ENCODE data around the gene SSR2. TPM values are rescaled to one million over a fixed set of nuclear protein-coding genes. Genes with fewer than 3 reads are reported as not detected.

SSR2 gene
- polyA plus RNA-seq, 1 donor (not counting 4 experiments of a cell fraction or from before 2014, with no cell fraction given), result 302 TPM

DNA sequence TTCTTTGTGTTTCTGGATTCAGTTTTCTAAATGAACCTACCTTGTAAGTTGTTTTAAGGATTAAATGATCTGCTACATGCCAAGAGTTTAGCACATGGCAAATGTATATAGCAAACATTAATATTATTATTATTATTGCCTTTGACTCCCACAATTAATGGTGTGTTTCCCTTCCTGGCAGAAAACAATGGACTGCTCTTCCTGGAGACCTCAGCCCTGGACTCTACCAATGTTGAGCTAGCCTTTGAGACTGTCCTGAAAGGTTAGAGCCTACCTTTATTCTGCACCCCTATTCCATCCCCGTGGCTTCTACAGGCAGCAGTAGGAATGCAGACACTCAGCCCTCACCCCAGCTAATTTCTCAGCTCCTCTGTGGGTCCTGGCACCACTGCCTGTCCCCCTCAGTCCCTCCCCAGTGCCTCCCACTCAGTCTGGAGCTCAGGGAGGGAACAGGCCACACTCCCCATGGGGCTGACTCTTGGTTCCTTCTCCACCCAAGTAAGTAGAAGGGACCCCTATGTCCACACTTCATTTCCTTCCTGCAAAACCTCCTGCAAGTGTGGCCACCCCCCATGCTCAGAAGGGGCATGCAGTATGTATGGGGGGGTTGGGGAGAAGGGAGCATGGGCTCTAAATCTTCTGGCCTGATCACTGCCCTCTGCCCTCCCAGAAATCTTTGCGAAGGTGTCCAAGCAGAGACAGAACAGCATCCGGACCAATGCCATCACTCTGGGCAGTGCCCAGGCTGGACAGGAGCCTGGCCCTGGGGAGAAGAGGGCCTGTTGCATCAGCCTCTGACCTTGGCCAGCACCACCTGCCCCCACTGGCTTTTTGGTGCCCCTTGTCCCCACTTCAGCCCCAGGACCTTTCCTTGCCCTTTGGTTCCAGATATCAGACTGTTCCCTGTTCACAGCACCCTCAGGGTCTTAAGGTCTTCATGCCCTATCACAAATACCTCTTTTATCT lies 49.0 kb upstream of the SSR2 start:
- Histone ChIP-seq H3K36me3 (ENCODE audit: control insufficient read depth in 2 of 2, extremely low read depth in 1 of 2, insufficient read depth in 2 of 2, low read length in 2 of 2) (peaks cover 23 to 26% of the 10 kb centered on the region in 2 experiments), H3K4me1 (ENCODE audit: control insufficient read depth, extremely low read depth, insufficient read depth, low read length) (no peaks in the 10 kb centered on the region), H3K4me3 (ENCODE audit: control insufficient read depth in 2 of 3, extremely low read depth in 1 of 3, insufficient read depth in 2 of 3, low read depth in 1 of 3, low read length in 3 of 3) (no peak overlapping the region), H2AFZ (ENCODE audit: control insufficient read depth, low read length) (no peak overlapping the region), H4K20me1 (ENCODE audit: control insufficient read depth, extremely low read depth, insufficient read depth, low read length) (no peaks in the 10 kb centered on the region), H3K9ac (ENCODE audit: control insufficient read depth, extremely low read depth, insufficient read depth, low read length) (no peak overlapping the region), H3K4me2 (ENCODE audit: control insufficient read depth, extremely low read depth, insufficient read depth, low read depth, low read length) (no peak overlapping the region), H3K9me3 (ENCODE audit: control insufficient read depth, low read depth, low read length) (no peaks in the 10 kb centered on the region), H3K9me1 (ENCODE audit: control insufficient read depth, extremely low read depth, insufficient read depth, low read length) (no peaks in the 10 kb centered on the region), H3K27ac (ENCODE audit: control insufficient read depth, insufficient read depth, low read length) (no peak overlapping the region), H3K27me3 (ENCODE audit: control insufficient read depth, extremely low read depth, insufficient read depth, low read length) (no peaks in the 10 kb centered on the region), H3K79me2 (ENCODE audit: control insufficient read depth, insufficient read depth, low read length) (no peaks in the 10 kb centered on the region)
- no peak for TF ChIP-seq EZH2 (IDR thresholded peaks at IDR 0.05; ENCODE audit: low read length)
- TF ChIP-seq, protein P1, sequence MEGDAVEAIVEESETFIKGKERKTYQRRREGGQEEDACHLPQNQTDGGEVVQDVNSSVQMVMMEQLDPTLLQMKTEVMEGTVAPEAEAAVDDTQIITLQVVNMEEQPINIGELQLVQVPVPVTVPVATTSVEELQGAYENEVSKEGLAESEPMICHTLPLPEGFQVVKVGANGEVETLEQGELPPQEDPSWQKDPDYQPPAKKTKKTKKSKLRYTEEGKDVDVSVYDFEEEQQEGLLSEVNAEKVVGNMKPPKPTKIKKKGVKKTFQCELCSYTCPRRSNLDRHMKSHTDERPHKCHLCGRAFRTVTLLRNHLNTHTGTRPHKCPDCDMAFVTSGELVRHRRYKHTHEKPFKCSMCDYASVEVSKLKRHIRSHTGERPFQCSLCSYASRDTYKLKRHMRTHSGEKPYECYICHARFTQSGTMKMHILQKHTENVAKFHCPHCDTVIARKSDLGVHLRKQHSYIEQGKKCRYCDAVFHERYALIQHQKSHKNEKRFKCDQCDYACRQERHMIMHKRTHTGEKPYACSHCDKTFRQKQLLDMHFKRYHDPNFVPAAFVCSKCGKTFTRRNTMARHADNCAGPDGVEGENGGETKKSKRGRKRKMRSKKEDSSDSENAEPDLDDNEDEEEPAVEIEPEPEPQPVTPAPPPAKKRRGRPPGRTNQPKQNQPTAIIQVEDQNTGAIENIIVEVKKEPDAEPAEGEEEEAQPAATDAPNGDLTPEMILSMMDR (optimal IDR thresholded peaks at IDR 0.05 in 1 of 3, IDR thresholded peaks at IDR 0.05 in 1 of 3, conservative IDR thresholded peaks at IDR 0.05 in 1 of 3; ENCODE audit: extremely low read depth in 1 of 3, insufficient read depth in 2 of 3, low read length in 3 of 3), result no peak
- DNase-seq (ENCODE audit: low read depth, low spot score) (no peak), FAIRE-seq (no peak)
- dilution Hi-C loops (cut with MboI; ENCODE audit: extremely low pct_ligation_motif_present, low sequenced_read_pairs), result no loop called here

DNA sequence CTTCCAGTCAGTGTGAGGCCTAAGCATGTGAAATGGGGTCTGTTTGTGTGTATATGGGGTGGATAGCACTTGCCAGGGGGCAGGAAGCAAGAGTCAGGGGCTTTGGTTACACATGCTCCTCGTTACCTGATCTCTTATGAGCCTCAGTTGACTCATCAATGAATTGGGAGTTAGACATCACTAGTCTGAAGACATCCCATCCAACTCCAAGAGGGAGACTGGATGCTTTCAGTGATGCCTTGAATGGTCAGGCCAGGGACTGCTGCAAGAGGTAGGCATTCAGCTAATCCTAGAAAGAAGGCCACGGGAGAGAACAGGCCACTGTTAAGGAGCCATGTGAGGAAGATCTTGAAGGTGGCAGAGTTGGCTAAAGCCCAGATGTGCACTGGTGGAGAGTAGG lies 46.5 kb upstream of the SSR2 start:
- TF ChIP-seq, protein P1 (optimal IDR thresholded peaks at IDR 0.05 in 1 of 3, IDR thresholded peaks at IDR 0.05 in 1 of 3, conservative IDR thresholded peaks at IDR 0.05 in 1 of 3; ENCODE audit: extremely low read depth in 1 of 3, insufficient read depth in 2 of 3, low read length in 3 of 3), result no peak
- TF ChIP-seq EZH2 (IDR thresholded peaks at IDR 0.05; ENCODE audit: low read length), result no peak
- Histone ChIP-seq H2AFZ (ENCODE audit: control insufficient read depth, low read length) (no peak overlapping the region), H3K4me3 (ENCODE audit: control insufficient read depth in 2 of 3, extremely low read depth in 1 of 3, insufficient read depth in 2 of 3, low read depth in 1 of 3, low read length in 3 of 3) (no peak overlapping the region), H3K9me3 (ENCODE audit: control insufficient read depth, low read depth, low read length) (no peaks in the 10 kb centered on the region), H3K4me1 (ENCODE audit: control insufficient read depth, extremely low read depth, insufficient read depth, low read length) (peaks cover 9% of the 10 kb centered on the region), H3K4me2 (ENCODE audit: control insufficient read depth, extremely low read depth, insufficient read depth, low read depth, low read length) (no peak overlapping the region), H3K36me3 (ENCODE audit: control insufficient read depth in 2 of 2, extremely low read depth in 1 of 2, insufficient read depth in 2 of 2, low read length in 2 of 2) (peaks cover 21 to 26% of the 10 kb centered on the region in 2 experiments), H3K9ac (ENCODE audit: control insufficient read depth, extremely low read depth, insufficient read depth, low read length) (no peak overlapping the region), H3K9me1 (ENCODE audit: control insufficient read depth, extremely low read depth, insufficient read depth, low read length) (peaks cover under 1% of the 10 kb centered on the region), H4K20me1 (ENCODE audit: control insufficient read depth, extremely low read depth, insufficient read depth, low read length) (no peaks in the 10 kb centered on the region), H3K79me2 (ENCODE audit: control insufficient read depth, insufficient read depth, low read length) (peaks cover 10% of the 10 kb centered on the region), H3K27me3 (ENCODE audit: control insufficient read depth, extremely low read depth, insufficient read depth, low read length) (no peaks in the 10 kb centered on the region), H3K27ac (ENCODE audit: control insufficient read depth, insufficient read depth, low read length) (no peak overlapping the region)
- dilution Hi-C loops (cut with MboI; ENCODE audit: extremely low pct_ligation_motif_present, low sequenced_read_pairs), result no loop called here
- no peak for DNase-seq (ENCODE audit: low read depth, low spot score)
- no peak for FAIRE-seq
